OCI-LY7 (cell line): ENCODE data around the gene CCBE1.

Experiments used
- EZH2phosphoT487 ChIP-seq: fragments of 200-600 bp; sonication (generic); IDR thresholded peaks from 2 replicates; pipeline ENCODE4 v1.6.1; 2018; ENCODE audit warnings: low read depth, borderline replicate concordance, mild to moderate bottlenecking, mixed run types, antibody characterized with exemption, low read length, moderate library complexity, mixed read lengths
- TF ChIP-seq, protein P1 (sequence below): fragments of 200-600 bp; sonication (generic); conservative IDR thresholded peaks from 2 replicates; pipeline ENCODE4 v1.5.1; 2014; ENCODE audit warnings: mild to moderate bottlenecking, antibody characterized with exemption, low read length, moderate library complexity, mixed read lengths

DNA sequence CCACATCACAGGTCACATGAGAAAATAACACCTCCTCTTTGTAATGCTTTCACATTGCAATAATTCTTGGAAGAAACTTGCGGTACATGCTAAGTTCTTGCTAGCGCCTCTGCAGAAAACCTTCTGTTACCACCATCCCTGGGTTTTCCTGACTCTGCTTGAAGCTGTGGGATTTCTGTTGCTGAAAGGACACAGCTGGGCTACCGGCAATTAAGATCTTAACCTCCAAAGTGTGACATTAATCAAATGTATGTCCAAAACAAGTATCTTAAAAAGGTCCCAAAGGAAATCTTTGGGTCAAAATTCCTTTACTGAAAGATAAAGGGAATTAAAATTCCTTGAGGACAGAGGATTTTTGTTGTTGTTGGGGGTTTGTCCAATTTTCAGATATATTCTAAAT is 7.5 kb downstream of the CCBE1 start:
- TF ChIP-seq, protein P1, sequence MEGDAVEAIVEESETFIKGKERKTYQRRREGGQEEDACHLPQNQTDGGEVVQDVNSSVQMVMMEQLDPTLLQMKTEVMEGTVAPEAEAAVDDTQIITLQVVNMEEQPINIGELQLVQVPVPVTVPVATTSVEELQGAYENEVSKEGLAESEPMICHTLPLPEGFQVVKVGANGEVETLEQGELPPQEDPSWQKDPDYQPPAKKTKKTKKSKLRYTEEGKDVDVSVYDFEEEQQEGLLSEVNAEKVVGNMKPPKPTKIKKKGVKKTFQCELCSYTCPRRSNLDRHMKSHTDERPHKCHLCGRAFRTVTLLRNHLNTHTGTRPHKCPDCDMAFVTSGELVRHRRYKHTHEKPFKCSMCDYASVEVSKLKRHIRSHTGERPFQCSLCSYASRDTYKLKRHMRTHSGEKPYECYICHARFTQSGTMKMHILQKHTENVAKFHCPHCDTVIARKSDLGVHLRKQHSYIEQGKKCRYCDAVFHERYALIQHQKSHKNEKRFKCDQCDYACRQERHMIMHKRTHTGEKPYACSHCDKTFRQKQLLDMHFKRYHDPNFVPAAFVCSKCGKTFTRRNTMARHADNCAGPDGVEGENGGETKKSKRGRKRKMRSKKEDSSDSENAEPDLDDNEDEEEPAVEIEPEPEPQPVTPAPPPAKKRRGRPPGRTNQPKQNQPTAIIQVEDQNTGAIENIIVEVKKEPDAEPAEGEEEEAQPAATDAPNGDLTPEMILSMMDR, result no peak
- no peak for TF ChIP-seq EZH2phosphoT487
